HG03520 (cell line): ENCODE data around the gene GNA15.
"Not testable (repeated sequence)": the region's sequence is repeated elsewhere in the genome, so short reads cannot be mapped to it uniquely, and the experiment has no call there.

Source experiments
- ATAC-seq: cut with Tn5 transposase; IDR thresholded peaks from one replicate; pipeline ENCODE4 v1.9.1; 2021; ENCODE audit warnings: mild to moderate bottlenecking, moderate library complexity; ENCODE audit not compliant: unreplicated experiment

GNA15 gene, protein sequence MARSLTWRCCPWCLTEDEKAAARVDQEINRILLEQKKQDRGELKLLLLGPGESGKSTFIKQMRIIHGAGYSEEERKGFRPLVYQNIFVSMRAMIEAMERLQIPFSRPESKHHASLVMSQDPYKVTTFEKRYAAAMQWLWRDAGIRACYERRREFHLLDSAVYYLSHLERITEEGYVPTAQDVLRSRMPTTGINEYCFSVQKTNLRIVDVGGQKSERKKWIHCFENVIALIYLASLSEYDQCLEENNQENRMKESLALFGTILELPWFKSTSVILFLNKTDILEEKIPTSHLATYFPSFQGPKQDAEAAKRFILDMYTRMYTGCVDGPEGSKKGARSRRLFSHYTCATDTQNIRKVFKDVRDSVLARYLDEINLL

GRCh38 chr19:3135961-3136683 lies at the start of gene GNA15:
TSS of gene GNA15 (plus strand) at chr19:3136033. CDS start at chr19:3136451, 418 bp downstream.
- ATAC-seq = no peak

GRCh38 chr19:3087769-3088168 lies 48.1 kb upstream of the GNA15 start:
- no peak for ATAC-seq

- not testable (repeated sequence) for ATAC-seq
Observed at GRCh38 chr19:3089299-3089855, 46.5 kb upstream of the GNA15 start.

DNA sequence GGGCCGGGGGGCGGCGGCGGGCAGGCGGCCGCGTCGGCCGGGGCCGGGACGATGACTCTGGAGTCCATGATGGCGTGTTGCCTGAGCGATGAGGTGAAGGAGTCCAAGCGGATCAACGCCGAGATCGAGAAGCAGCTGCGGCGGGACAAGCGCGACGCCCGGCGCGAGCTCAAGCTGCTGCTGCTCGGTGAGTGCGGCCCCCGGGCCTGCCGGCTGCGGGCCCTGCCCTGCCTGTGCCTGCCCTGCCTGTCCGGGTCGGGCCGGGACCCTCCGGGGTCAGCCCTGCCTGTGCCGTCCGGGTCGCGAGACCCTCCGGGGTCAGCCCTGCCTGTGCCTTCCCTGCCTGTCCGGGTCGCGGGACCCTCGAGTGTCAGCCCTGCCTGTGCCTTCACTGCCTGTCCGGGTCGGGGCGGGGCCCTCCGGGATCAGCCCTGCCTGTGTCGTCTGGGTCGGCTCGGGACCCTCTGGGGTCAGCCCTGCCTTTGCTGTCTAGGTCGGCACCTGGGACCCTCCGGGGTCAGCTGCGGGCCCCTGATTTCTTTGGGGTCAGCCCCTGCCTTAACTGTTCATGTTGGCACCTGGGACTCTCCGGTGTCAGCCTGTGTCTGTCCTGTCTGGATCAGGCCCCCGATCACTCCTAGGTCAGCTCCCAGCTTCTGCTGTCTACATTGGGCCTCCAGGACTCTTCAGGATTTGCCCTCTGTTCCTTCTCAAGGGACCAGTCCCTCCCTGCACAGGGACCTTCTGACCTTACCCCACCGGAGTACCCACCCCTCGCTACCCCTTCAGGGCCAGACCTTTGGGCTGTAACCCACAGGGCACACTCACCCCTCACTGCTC lies 41.0 kb upstream of the GNA15 start:
- peak; percentile 9 for ATAC-seq

DNA sequence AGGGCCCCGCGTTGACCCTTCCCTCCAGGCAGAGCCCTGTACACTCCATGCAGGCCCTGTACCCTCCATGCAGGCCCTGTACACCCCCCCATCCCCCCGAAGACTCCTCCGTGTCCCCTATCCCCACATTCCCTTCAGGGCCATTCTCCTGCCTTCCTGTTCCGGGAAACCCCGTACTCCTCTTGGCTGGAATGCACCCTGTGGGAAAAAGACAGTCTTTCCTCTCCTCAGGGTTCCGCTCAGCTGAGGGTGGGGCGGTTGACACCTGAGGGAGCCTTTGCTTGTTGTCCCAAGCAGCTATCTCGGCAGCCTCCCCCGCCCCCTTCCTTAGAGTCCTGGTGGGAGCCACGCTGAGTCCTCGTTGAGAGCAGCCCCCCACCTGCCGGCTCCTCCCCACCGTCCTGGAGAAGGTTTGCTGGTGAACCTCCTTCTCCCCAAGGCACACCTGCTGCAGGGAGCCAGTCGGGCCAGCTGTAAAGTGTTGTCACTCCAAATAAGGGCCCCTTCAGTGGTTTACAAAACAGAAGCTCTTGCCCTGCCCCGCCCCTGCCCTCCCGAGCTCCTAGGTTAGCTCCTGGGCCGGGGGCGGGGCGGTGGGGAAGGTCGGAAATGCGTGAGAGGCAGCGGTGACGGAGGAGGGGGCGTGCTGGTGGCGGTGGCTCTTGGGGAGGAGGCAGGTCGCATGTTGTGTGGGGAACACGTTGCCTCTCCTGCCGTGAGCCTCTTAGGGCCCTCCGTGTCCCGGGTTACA lies 40.2 kb upstream of the GNA15 start:
- ATAC-seq = no peak

DNA sequence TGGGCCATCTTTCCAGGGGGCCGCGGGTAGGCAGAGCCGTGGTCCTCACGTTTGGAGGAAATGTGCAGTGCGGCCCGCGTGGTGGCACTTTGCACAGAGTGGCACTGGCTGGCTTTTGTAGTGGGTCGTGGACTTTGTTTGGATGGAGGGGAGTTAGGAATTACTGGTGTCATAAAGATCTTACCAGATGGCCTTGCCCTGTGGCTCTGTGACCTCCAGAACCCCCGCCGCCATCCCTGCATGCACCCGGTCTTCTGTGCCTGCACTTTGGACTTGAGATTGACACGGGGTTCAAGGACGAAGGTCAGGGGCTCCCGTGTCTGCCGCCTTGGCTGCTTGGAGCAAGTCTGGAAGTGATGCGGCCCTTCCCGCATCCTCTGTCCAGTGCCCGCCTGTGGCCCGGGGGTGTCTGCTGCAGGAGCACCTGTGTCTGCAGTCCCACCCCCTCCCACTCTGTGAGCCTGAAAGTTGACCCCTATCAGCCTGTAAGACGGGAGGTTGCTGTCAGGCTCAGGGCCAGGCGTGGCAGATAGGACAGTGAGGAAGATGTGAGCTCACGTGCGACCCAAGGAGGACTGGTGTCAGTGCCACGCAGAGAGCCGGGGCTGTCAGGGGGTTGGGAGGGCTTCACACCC lies 39.4 kb upstream of the GNA15 start:
- ATAC-seq = no peak

DNA sequence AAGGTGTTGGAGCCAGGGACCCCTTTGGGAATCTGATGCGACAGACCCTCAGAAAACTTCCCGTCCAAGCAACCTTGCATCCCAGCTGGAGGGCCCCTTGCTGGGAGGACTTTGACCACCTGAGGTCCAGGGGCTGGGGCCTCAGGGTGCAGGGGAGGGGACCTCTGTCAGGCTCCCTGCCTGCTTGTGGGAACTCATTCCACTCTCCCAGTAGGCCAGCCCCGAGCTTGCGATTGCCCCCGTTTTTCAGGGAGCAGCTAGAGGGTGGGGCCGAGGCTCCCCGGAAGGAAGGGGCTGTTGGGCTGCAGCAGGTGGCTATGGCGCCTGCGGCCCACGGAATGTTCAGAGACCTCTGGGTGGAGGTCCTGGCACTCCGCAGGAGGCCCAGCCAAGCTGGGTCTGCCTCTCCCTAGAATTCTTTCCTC lies 38.9 kb upstream of the GNA15 start:
- no peak for ATAC-seq

DNA sequence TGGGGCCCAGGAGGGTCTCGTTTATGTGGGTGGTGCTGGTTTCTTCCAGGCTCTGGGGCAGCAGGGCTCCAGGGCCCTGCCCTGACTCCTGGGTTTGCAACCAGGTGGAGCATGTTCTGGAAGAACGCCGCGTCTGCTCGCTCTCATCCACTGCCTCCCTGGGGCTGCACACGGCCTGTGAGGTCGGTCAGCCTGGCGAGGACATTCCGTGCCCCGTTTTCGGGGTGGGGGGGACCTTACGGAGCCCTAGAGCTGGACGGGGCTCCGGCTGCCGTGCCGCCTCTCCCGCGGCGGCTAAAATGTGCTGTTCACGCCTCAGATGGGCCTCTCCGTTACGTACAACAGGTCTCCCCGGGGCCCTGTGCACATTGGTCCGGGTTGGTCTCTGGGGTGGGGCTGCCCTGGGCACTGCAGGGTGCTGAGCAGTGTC lies 38.4 kb upstream of the GNA15 start:
- no peak for ATAC-seq

- no peak for ATAC-seq
Observed at GRCh38 chr19:3098141-3098514, 37.7 kb upstream of the GNA15 start.

- ATAC-seq = no peak
Observed at GRCh38 chr19:3098515-3099346, 37.1 kb upstream of the GNA15 start.

GRCh38 chr19:3099347-3100145 lies 36.3 kb upstream of the GNA15 start:
- no peak for ATAC-seq

DNA sequence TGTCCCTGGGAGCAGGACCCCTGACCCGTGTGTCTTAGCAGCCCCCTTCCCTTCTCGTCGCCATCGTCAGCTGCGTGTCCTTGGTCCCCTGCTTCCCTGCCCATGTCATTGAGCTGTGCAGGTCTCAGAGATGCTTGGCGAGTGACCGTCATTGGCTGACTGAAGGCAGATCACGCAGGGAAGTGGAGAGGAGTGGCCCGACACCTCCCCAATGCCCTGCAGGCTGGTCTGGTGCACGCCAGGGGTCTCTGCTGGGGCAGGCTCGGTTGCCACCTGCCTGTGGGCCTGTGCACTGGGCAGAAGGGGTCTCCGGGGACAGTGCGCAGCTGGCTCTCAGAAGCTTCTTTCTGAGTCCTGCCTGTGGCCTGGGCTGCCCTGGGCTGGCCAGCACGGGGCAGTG lies 35.5 kb upstream of the GNA15 start:
- ATAC-seq = no peak

GRCh38 chr19:3100747-3101730 lies 34.8 kb upstream of the GNA15 start:
- no peak for ATAC-seq

DNA sequence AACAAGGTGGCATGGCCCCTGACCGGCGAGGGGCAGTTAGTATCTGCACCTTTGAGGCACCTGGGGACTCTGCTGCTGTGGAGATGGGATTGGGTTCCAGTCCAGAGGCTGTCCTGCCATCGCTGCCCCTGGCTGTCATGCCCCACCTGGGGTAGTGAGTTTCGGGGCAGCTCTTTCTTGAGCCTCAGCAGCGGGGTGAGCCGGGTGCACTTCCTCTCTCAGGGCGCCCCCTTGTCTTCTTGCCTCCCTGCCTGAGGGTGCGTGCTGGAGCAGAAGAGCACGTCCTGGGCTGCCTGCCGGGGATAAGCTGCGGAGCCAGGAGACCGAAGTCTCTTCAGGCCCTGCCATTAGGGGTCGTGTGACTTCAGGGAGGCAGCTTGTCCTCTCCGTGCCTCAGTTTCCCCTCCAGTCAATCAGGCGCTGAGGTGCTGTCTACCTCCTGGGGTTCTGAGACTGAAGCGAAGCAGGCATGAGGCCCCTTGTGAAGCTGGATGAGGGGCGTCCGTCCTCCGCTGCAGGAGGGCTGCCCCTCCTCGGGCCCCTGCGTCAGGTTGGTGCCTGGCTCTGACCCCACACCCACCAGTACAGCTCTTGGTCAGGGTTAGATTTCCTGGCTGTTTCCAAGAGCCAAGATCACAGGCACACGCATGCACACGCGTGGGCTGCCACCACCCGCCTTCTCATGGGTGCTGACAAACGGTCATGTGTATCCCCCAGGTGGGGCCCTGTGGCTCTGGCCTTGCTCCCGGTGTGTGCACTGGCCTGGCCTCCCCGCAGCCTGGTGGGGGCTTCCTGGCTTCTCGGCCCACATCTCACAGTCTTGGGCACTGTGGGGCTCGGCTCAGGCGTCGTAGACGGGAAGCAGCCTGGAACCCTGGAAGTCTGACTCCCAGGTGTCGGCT lies 33.3 kb upstream of the GNA15 start:
- no peak for ATAC-seq

GRCh38 chr19:3104708-3104983 lies 31.2 kb upstream of the GNA15 start:
- no peak for ATAC-seq
